Sigmoid colon (tissue), 4 donors: Measurements from ENCODE around the gene XYLT1.

Experiments
- POLR2AphosphoS5 ChIP-seq, 4 donors: sonication (generic); formaldehyde crosslinking; IDR thresholded peaks; one replicate each; pipeline ENCODE4 v1.6.1; 2017; ENCODE audit warnings: antibody characterized with exemption in 4 of 4
- TF ChIP-seq, protein P1 (sequence below), 4 experiments: fragments of 450-650 bp in 3 of 4; fragments of 200-600 bp in 1 of 4; IDR thresholded peaks; one replicate each; pipeline ENCODE4 v1.5.1; 2016 to 2019; ENCODE audit warnings: antibody characterized with exemption in 4 of 4, mild to moderate bottlenecking in 3 of 4, moderate library complexity in 2 of 4

DNA sequence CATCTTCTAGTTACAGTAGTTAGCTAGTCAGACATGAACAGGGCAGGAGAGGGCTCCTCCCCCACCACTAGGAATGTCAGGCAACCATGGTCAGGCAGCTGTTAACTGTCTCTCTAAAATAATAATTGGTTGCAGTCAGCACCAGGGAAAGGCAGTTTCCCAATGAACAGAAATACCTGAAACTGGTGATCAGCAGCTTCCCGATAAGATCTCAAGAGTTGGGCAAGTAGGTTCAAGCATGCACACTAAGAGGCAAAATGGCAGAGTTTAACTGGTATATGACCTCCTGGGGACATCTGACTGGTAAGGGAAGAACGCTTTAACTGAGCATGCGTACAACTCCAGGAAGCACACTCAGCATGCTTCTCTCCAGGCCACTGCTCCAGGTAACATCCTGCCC lies 12.6 kb upstream of the XYLT1 start:
- TF ChIP-seq, protein P1, sequence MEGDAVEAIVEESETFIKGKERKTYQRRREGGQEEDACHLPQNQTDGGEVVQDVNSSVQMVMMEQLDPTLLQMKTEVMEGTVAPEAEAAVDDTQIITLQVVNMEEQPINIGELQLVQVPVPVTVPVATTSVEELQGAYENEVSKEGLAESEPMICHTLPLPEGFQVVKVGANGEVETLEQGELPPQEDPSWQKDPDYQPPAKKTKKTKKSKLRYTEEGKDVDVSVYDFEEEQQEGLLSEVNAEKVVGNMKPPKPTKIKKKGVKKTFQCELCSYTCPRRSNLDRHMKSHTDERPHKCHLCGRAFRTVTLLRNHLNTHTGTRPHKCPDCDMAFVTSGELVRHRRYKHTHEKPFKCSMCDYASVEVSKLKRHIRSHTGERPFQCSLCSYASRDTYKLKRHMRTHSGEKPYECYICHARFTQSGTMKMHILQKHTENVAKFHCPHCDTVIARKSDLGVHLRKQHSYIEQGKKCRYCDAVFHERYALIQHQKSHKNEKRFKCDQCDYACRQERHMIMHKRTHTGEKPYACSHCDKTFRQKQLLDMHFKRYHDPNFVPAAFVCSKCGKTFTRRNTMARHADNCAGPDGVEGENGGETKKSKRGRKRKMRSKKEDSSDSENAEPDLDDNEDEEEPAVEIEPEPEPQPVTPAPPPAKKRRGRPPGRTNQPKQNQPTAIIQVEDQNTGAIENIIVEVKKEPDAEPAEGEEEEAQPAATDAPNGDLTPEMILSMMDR (IDR thresholded peaks at IDR 0.05): no peak
- no peak for TF ChIP-seq POLR2AphosphoS5 (IDR thresholded peaks at IDR 0.05)
